B cell (primary cell): ENCODE measurements around the gene ARAP1. TPM values are rescaled to one million over a fixed set of nuclear protein-coding genes. Genes with fewer than 3 reads are reported as not detected.

Source experiments
- ATAC-seq: fragments of 200-7000 bp; cut with Tn5 transposase; one replicate; pipeline ENCODE4 v1.10.0; 2021; ENCODE audit warnings: low read depth, mild to moderate bottlenecking, moderate number of reproducible peaks, moderate library complexity
- CTCF ChIA-PET: fragments of 350-600 bp; sonication (Branson Sonifier 250); formaldehyde crosslinking; loops from one replicate; lab custom pipeline; 2021; ENCODE audit warnings: antibody characterized with exemption, inconsistent platforms; lab: Charles Lee
- POLR2A ChIA-PET: fragments of 350-600 bp; sonication (Branson Sonifier 250); formaldehyde crosslinking; loops from one replicate; lab custom pipeline; 2021; ENCODE audit warnings: antibody characterized with exemption; lab: Charles Lee
- DNase-seq: peaks from one replicate; pipeline ENCODE4 v3.0.0; 2013
- H2AFZ ChIP-seq: 2 replicates; pipeline ENCODE4 v1.6.1; 2012; ENCODE audit warnings: mild to moderate bottlenecking, low read depth, low read length; ENCODE audit not compliant: insufficient read depth, poor library complexity, severe bottlenecking
- H3K27ac ChIP-seq, 2 donors: 1 replicate in 1 of 2; 2 replicates in 1 of 2; pipeline ENCODE4 v1.5.1; 2012 to 2013; ENCODE audit warnings: low read length in 2 of 2, mild to moderate bottlenecking in 2 of 2, moderate library complexity in 1 of 2
- H3K27me3 ChIP-seq, 4 experiments: fragments of 200-600 bp in 1 of 4; sonication (generic) in 1 of 4; replicated peaks in 1 of 4; 1 replicate in 2 of 4; 2 replicates in 2 of 4; pipeline versions ENCODE4 v1.6.1 to v1.7.0; 2013 to 2016; ENCODE audit warnings: low read length in 3 of 4, mild to moderate bottlenecking in 2 of 4, mixed read lengths in 1 of 4, moderate library complexity in 1 of 4; ENCODE audit not compliant: insufficient read depth in 4 of 4, control insufficient read depth in 3 of 4; ENCODE audit errors: control extremely low read depth in 1 of 4
- H3K36me3 ChIP-seq, 2 experiments: replicated peaks in 1 of 2; 1 replicate in 1 of 2; 2 replicates in 1 of 2; pipeline versions ENCODE4 v1.6.1 to v1.7.1; 2013; ENCODE audit warnings: low read length in 1 of 2; ENCODE audit not compliant: insufficient read depth in 2 of 2, control insufficient read depth in 1 of 2; ENCODE audit errors: control extremely low read depth in 1 of 2, extremely low read depth in 1 of 2
- H3K4me1 ChIP-seq, 2 donors: fragments of 200-600 bp in 1 of 2; sonication (generic) in 1 of 2; 1 replicate in 1 of 2; 2 replicates in 1 of 2; pipeline versions ENCODE4 v1.5.1 to v1.6.1; 2013 to 2017; ENCODE audit warnings: low read length in 2 of 2; ENCODE audit not compliant: control insufficient read depth in 2 of 2, insufficient read depth in 2 of 2
- H3K4me2 ChIP-seq: replicated peaks from 2 replicates; pipeline ENCODE3; 2012; ENCODE audit warnings: mild to moderate bottlenecking, low read depth, low read length; ENCODE audit not compliant: poor library complexity, severe bottlenecking
- H3K4me3 ChIP-seq, 5 experiments: fragments of 200-600 bp in 1 of 5; sonication (generic) in 1 of 5; 1 replicate in 3 of 5; 2 replicates in 2 of 5; pipeline versions ENCODE4 v1.5.1 to v1.7.0; 2011 to 2016; ENCODE audit warnings: low read length in 4 of 5, mild to moderate bottlenecking in 4 of 5, low read depth in 2 of 5, control low read depth in 1 of 5, moderate library complexity in 1 of 5; ENCODE audit not compliant: insufficient read depth in 1 of 5; ENCODE audit errors: control extremely low read depth in 1 of 5, extremely low read depth in 1 of 5
- H3K79me2 ChIP-seq: fragments of 200-600 bp; sonication (generic); one replicate; pipeline ENCODE4 v1.6.0; 2016; ENCODE audit warnings: low read length; ENCODE audit not compliant: control insufficient read depth, insufficient read depth
- H3K9ac ChIP-seq: fragments of 200-600 bp; sonication (generic); 2 replicates; pipeline ENCODE4 v1.6.1; 2017; ENCODE audit warnings: mild to moderate bottlenecking, low read length, moderate library complexity
- H3K9me3 ChIP-seq, 3 donors: one replicate each; pipeline versions ENCODE4 v1.6.1 to v1.7.1; 2013; ENCODE audit warnings: low read length in 2 of 3; ENCODE audit not compliant: control insufficient read depth in 2 of 3, insufficient read depth in 1 of 3; ENCODE audit errors: control extremely low read depth in 1 of 3
- H4K20me1 ChIP-seq: 2 replicates; pipeline ENCODE4 v1.6.0; 2012; ENCODE audit warnings: mild to moderate bottlenecking, low read length; ENCODE audit not compliant: insufficient read depth, control insufficient read depth, poor library complexity, severe bottlenecking
- H3K27ac Mint-ChIP-seq: one replicate; pipeline ENCODE4 v1.8.0; 2021; ENCODE audit warnings: mixed read lengths
- H3K27me3 Mint-ChIP-seq: one replicate; pipeline ENCODE4 v1.8.0; 2021; ENCODE audit warnings: mixed read lengths
- H3K4me1 Mint-ChIP-seq: one replicate; pipeline ENCODE4 v1.8.0; 2021; ENCODE audit warnings: mixed read lengths
- H3K4me3 Mint-ChIP-seq: one replicate; pipeline ENCODE4 v1.8.0; 2021; ENCODE audit warnings: mixed read lengths
- H3K9me3 Mint-ChIP-seq: one replicate; pipeline ENCODE4 v1.8.0; 2022; ENCODE audit warnings: mixed read lengths; ENCODE audit not compliant: insufficient read depth
- CTCF ChIP-seq: fragments of 200-600 bp; IDR thresholded peaks from one replicate; pipeline ENCODE4 v1.8.0; 2022; ENCODE audit warnings: antibody characterized with exemption, mild to moderate bottlenecking
- EZH2 ChIP-seq: IDR thresholded peaks from 2 replicates; pipeline ENCODE4 v1.6.1; 2012; ENCODE audit warnings: borderline replicate concordance, low read depth, mild to moderate bottlenecking, moderate library complexity, low read length; ENCODE audit not compliant: insufficient read depth, poor library complexity, severe bottlenecking
- WGBS: methylation state at CpG from one replicate; pipeline ENCODE4 v1.1.5; 2013; ENCODE audit warnings: missing lambda C conversion rate; ENCODE audit not compliant: insufficient coverage; 5-methylcytosine and 5-hydroxymethylcytosine counted together
- intact Hi-C: fragments of 100-400 bp; cut with micrococcal nuclease; formaldehyde crosslinking; loops from one replicate; pipeline ENCODE4 v1.10.0; 2022
- polyA plus RNA-seq: library from polyadenylated mRNA; depleted of rRNA; stranded (reverse); fragments of >200 nt; gene quantifications from 2 replicates; pipeline ENCODE4 v1.2.3, GENCODE V29; 2012
- total RNA-seq, 2 donors: library from RNA; stranded (reverse); fragments of 120-200 nt in 1 of 2; gene quantifications; 1 replicate in 1 of 2; 2 replicates in 1 of 2; pipeline versions ENCODE4 v1.2.3 to v1.2.4, GENCODE V29; 2013 to 2022

ARAP1 gene
- total and polyA plus RNA-seq, 2 donors (not counting 1 experiment from before 2014, with no cell fraction given): 143 to 242 TPM

- peaks cover 0 to 22% (median 0%) of the 10 kb centered on the region in 3 donors for H3K9me3 ChIP-seq
- ATAC-seq (no peak), DNase-seq (no peak)
- peaks cover 0 to 63% (median 46%) of the 10 kb centered on the region in 4 experiments for H3K27me3 ChIP-seq
- no peak overlapping the region for H3K9ac ChIP-seq
- H3K4me3 ChIP-seq: no peak overlapping the region
- intact Hi-C loops: no loop called here
- H3K79me2 ChIP-seq: no peaks in the 10 kb centered on the region
- Mint-ChIP-seq H3K9me3 (no peaks in the 10 kb centered on the region), H3K27ac (no peak overlapping the region), H3K27me3 (peaks cover 51% of the 10 kb centered on the region), H3K4me3 (no peak overlapping the region), H3K4me1 (peaks cover 23% of the 10 kb centered on the region)
- ChIA-PET POLR2A (interaction anchor here (0.6 kb wide), 1 partner anchor 10 kb away, joined by 3 read pairs; no protein-coding TSS in a partner anchor), CTCF (interaction anchor here (1.6 to 3.8 kb wide), 2 partner anchors 10 to 203 kb away, joined by 4 to 34 read pairs; no protein-coding TSS in a partner anchor)
- no peak overlapping the region for H2AFZ ChIP-seq
- no peaks in the 10 kb centered on the region for H3K36me3 ChIP-seq
- H3K4me1 ChIP-seq: peaks cover 23 to 45% of the 10 kb centered on the region in 2 donors
- H3K4me2 ChIP-seq: no peak overlapping the region
- TF ChIP-seq CTCF (no peak), EZH2 (no peak)
- peaks cover 13% of the 10 kb centered on the region for H4K20me1 ChIP-seq
- H3K27ac ChIP-seq: no peak overlapping the region
- 20% methylated on average over 1 of the region's 2 CpGs for WGBS
These were observed 77.0 kb downstream of the ARAP1 start for GRCh38 chr11:72675221-72675620.

GRCh38 chr11:72673943-72674828 lies 78.0 kb downstream of the ARAP1 start, which contains the start of gene PDE2A:
Gene PDE2A (minus strand): TSS chr11:72674422. CDS start chr11:72674207, 215 bp downstream.
- H3K27me3 Mint-ChIP-seq: peaks cover 54% of the 10 kb centered on the region
- H3K27me3 ChIP-seq: peaks cover 0 to 74% (median 52%) of the 10 kb centered on the region in 4 experiments
- no peak for DNase-seq
- no peak within 1 kb of the TSS for H3K4me2 ChIP-seq
- H2AFZ ChIP-seq: no peak within 1 kb of the TSS
- ChIA-PET POLR2A (no interaction called here), CTCF (interaction anchor here (3.5 to 3.8 kb wide), 2 partner anchors 8 to 11 kb away, joined by 25 to 34 read pairs; no protein-coding TSS in a partner anchor)
- no peak within 1 kb of the TSS for H3K9ac ChIP-seq
- peaks cover 23 to 45% of the 10 kb centered on the region in 2 donors for H3K4me1 ChIP-seq
- H3K9me3 ChIP-seq: peaks cover 0 to 26% (median 0%) of the 10 kb centered on the region in 3 donors
- H3K79me2 ChIP-seq: no peaks in the 10 kb centered on the region
- ATAC-seq: no peak
- no peak within 1 kb of the TSS for H3K4me3 Mint-ChIP-seq
- H4K20me1 ChIP-seq: peaks cover 9% of the 10 kb centered on the region
- WGBS: 21% methylated on average over 19 of the region's 21 CpGs
- no peak within 1 kb of the TSS for H3K4me3 ChIP-seq
- intact Hi-C loops: no loop called here
- no peak for TF ChIP-seq EZH2
- no peak for TF ChIP-seq CTCF
- H3K4me1 Mint-ChIP-seq: peaks cover 20% of the 10 kb centered on the region
- H3K27ac ChIP-seq: no peak within 1 kb of the TSS
- no peak within 1 kb of the TSS for H3K27ac Mint-ChIP-seq
- no peaks in the 10 kb centered on the region for H3K36me3 ChIP-seq
- H3K9me3 Mint-ChIP-seq: no peaks in the 10 kb centered on the region
